Muscle of arm (tissue), 12 donors: ENCODE measurements around the gene PRKN. TPM values are rescaled to one million over a fixed set of nuclear protein-coding genes. Genes with fewer than 3 reads are reported as not detected.

Source experiments
- DNase-seq: peaks from one replicate; pipeline ENCODE4 v3.0.0-alpha.2; 2013
- polyA plus RNA-seq, 12 donors: library from polyadenylated mRNA; unstranded; fragments of 120-200 nt; gene quantifications; one replicate each; pipeline ENCODE4 v1.2.1, GENCODE V29; 2013; ENCODE audit not compliant: insufficient read length in 12 of 12

The PRKN gene
- polyA plus RNA-seq, 12 donors, result 2.6 to 5.4 (median 3.9) TPM; not detected in 2

DNA sequence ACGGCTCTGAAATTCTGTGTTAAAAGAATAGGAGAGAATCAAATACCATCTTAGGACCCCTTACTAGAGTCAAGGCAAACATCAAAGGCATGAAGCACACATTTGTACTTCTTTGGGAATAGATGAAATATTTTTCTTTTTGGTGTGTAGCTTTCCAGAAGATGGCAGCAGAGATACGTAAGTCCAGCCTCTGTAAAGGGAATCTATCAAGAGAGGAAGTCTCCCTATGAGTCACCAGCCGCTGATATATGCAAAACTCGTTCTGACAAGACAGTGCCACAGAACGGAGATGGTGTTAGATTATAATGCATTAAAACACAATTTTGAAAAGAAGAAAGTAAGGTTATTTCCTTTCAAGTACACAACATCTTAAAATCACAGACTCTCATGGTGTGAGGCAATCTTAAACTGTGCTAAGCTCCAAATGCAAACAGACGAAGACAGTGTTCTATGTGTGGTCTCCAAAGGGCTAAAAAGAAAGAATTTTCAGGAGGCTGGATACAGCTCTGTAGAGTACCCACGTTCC lies 1333.7 kb downstream of the PRKN start:
- peak; percentile 75 for DNase-seq

DNA sequence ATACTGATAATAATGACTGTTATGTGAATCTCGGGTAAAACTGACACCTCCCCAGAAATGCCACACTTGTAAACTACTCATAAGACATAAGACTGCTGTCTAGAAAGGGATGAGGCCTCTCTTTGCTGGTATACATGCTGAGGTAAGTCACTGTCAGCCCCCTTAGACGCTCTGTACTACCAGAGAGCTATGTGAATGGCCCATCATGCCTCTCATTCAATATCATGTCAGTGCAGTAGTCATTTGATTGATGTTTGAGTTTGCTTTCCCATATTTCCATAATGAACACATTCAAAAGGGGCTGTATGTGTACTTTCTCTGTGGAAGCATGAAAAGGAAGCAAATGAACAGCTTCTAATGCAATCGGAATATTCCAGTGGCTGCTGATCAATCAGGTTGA lies 1334.3 kb downstream of the PRKN start:
- DNase-seq, result no peak

GRCh38 chr6:161389756-161390155 lies 1337.8 kb downstream of the PRKN start:
- DNase-seq, result no peak

GRCh38 chr6:161383951-161384350 lies 1343.6 kb downstream of the PRKN start:
- DNase-seq, result no peak

- DNase-seq, result no peak
Observed at GRCh38 chr6:161379834-161380582, 1347.6 kb downstream of the PRKN start.

DNA sequence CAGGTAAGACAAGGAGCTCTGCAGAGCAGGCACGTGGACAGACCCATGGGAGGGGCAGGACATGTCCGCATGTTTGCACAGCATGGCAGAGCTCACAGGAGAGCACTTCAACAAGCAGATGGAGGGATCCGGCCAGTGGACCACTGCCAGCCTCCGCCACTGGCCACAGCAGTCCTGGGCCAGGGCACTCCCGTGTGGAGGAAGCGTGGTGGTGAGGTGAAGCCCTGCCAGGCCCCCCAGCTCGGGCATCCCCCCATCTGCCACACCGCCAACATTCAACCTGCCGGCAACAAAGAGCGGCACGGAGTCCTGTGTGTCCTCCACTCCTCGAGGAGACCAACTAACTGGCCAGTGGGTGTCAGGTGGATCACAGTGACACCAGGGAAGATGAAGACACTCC lies 1349.5 kb downstream of the PRKN start:
- DNase-seq, result no peak

GRCh38 chr6:161377116-161377515 lies 1350.5 kb downstream of the PRKN start:
- DNase-seq, result no peak

- no peak for DNase-seq
Observed at GRCh38 chr6:161376367-161376766, 1351.2 kb downstream of the PRKN start.

GRCh38 chr6:161374971-161375873 lies 1352.3 kb downstream of the PRKN start:
- peak; percentile 66 for DNase-seq

GRCh38 chr6:161373905-161374451 lies 1353.6 kb downstream of the PRKN start:
- peak; percentile 73 for DNase-seq

GRCh38 chr6:161372422-161372793 lies 1355.2 kb downstream of the PRKN start:
- no peak for DNase-seq

GRCh38 chr6:161370880-161371279 lies 1356.7 kb downstream of the PRKN start:
- DNase-seq, result peak; percentile 43

DNA sequence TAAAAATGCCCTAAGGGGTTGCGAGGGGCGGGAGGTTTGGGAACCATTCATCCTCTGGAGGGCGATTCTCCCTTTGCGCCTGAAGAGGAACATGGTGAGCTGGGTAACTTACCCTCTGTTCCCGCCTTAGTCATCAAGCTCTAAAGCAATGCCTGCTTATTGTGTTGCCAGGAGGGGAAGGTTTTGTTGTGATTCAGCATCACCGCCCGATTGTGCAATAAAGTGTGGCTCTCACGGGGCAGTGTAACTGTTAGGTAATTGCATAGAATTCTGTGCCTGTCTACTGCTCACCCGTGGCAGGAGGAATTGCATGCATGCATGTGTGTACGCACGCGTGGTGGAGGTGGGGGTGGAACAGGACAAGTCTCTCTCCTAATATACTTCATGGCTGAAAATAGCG lies 1358.2 kb downstream of the PRKN start:
- DNase-seq, result no peak

- no peak for DNase-seq
Observed at GRCh38 chr6:161368514-161368913, 1359.1 kb downstream of the PRKN start.

DNA sequence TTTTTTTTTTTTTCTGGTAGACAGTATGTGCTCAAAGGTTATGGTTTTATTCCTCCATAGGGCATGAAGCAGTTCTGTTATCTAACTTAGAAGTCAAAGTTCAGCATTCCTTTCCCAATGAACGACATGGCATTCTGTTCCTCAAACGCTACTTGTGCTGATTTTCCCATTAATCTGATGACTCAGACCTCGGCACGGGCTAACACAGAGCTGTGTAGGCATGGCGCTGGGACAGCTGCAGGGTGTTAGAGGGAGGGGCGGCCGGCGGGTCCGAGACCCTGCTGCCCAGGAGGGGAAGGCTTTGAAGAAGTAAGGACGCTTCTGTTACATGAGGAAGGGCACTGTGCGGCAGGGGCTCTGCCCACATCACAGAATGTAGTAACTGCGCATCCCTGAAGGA lies 1360.1 kb downstream of the PRKN start:
- DNase-seq, result no peak

DNA sequence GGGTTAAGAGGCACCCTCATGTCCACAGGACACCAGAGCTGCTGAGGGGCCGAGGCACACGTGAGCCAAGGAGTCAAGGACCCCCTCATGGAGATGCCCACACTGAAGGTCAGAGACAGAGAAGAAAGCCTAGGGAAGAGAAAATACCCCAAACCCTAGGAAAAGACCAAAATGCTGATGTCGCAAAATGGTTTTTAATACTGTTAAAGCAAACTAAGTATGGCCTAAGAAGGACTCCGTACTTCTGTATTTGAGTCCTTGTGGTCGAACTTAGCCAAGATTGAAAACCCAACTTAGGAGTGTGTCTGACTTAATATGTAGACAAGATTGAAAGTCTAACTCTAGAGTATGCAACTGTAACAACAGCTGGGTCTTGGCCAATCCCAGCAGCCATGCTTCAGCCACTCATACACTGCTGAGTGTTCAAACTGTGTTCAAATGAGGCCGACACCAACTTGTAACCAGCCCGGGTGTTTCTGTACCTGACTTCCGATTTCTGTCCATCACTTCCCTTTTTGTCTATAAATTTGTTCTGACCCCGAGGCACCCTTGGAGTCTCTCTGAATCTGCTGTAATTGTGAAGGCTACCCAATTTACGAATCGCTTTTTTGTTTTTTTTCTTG lies 1361.2 kb downstream of the PRKN start:
- no peak for DNase-seq

DNA sequence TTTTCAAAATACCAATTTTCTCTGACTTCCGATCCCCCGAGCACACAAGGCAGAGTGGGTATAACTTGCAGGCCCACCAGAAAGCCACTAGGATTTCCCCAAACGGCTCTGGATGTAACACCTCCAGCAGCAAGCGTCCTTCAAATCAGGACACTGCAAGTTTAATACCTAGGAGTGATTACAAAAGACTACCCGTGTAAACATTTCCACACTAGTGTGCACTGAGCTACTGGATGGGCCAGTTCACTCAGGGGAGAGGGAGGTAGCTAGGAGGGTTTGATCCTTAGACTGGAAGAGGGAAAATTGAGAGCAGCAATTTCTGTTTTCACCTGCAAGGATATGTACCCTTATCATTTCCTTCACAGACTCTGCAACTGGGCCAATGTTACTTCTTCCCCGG lies 1361.9 kb downstream of the PRKN start:
- no peak for DNase-seq

DNA sequence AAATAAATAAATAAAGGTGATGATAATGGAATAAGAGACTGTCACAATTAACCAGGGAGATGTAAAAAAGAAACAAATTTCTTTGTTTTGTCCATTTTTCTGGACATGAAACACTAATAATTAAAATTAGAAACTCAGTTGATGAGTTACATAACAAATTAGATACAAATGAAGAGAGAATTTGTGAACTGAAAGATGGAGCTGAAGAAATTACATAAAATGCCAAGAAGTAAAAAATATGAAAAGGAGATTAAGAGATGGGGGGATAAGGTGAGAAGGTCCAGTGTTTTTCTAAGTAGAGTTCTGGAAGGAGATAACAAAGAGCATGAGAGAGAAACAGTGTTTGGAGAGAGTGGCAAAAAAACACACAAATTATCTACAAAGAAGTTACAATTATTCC lies 1364.3 kb downstream of the PRKN start:
- no peak for DNase-seq

DNA sequence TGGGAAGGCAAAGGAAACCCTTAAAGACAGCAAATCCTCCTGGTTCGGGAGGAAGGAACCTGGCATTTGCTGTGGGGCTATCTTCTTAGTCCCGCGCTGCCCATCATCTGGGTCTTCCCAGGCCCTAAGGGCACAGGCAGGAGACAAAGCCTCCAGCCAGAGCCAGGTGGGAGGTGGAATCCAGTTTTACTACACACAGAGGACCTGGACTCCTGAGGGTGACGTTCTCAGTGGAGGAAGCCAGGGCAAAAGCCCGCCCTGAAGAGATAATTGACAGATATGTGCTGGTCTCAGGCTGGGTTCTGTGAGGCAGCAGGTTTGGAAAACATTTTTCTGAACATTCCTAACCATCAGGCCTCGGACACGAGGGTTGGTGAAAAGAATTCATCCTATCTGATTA lies 1365.3 kb downstream of the PRKN start:
- no peak for DNase-seq

- no peak for DNase-seq
Observed at GRCh38 chr6:161361529-161361928, 1366.0 kb downstream of the PRKN start.

DNA sequence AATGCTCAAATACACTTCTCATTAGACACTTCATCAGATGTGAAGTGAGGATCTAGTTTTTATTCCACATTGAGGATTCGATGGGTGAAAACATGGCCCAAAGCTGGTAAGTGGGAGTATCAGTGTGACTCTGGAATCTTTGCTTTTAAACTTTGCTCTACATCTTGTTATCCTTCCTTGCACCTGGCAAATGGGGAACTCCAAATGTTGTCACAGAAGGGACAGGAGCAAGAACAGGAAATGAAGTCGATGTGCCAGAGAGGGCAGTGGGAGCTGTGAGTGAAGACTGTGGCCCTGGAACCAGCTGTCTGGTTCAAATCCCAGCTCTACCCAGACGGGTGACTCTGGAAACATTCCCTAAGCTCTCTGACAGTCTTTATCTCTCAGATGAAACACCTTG lies 1367.0 kb downstream of the PRKN start:
- DNase-seq, result no peak

- no peak for DNase-seq
Observed at GRCh38 chr6:161359618-161359945, 1368.0 kb downstream of the PRKN start.
